HG03175 (cell line): ENCODE measurements around the gene CFAP100.

Experiments used
- ATAC-seq: cut with Tn5 transposase; IDR thresholded peaks from one replicate; pipeline ENCODE4 v1.9.1; 2021; ENCODE audit warnings: mild to moderate bottlenecking, moderate library complexity; ENCODE audit not compliant: unreplicated experiment

The CFAP100 gene

DNA sequence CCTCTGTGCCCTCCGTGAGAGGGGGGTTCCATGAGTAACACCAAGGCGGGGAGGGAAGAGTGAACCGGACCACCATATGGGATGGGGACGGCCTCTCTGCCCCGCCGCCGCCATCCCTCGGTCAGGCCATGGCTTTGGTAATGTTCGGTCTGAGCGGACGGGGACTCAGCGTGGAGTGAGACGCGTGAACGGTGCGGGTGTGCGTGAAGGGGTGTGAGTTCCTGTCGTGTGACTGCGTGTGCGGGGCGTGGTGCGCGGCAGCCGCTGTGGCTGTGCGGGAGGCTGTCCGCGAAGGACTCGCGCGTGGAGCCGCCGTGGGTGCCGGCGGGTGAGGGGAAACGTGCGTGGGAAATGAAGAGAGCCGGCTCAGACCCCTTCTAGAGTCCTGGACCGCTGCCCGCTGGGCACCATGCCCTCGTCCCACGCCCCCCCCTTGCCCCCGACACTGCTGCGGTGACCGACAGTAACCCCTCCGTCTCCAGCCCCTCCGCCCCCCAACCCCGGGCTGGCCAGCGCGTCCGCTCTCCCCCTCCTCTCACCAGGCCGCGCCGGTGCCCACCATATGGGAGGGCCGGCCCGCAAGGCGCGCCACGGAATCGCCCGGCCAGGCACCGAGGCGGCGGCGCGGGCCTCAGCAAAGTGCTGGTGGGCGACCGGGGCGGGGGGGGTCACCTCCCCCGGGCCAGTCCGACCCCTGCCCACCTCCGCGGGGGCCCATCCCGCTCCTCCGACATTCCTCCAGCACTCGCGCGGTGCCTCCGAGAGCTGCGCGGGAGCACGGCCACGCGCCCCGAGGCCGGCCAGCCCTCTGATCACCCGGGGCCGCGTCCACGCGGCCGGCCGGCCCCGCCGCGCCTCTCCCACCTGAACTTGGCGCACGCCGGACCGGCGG lies 38.1 kb upstream of the CFAP100 start:
- ATAC-seq = no peak

DNA sequence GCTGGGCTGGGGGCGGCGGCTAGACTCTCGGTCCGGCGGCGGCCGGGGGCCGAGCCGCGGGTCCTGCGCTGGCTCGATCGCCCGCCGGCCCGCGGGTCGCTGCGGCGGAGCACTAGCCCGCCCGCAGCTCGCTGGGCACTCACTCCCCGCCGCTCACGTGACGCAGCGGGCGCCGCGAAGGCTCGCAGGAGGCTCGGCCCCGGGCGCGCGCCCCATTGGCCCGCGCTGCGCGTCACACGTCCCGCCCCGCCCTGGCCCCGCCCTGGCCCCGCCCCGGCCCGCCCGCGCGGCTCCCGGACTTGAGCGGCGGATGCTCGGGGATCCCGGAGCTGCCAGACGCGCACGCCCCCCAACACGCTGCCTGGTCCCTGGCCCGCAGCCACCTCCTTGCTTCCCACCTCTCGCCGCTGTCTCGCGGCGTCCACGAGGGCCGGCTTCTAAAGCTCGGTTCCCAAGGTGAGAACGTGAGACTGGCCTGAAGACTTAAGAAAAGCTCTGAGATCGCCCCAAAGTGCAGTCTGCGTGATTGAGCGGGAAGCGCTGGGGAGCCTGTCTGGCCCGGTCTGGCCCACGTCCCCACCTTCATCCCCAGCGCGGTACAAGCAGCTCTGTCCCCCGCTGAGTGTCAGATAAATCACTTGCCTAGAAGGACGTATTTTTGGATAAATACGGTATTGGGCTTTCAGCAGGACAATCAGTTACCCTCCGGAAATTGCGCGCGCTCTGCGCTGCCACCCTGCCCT lies 37.2 kb upstream of the CFAP100 start, which contains the start of gene KLF15:
TSS of gene KLF15 (minus strand) at position 114 of the 743 bp plus-strand sequence. CDS start 4,486 bp downstream, outside the sequence.
- ATAC-seq = peak; percentile 88

GRCh38 chr3:126358038-126358815 lies 36.5 kb upstream of the CFAP100 start:
- no peak for ATAC-seq

DNA sequence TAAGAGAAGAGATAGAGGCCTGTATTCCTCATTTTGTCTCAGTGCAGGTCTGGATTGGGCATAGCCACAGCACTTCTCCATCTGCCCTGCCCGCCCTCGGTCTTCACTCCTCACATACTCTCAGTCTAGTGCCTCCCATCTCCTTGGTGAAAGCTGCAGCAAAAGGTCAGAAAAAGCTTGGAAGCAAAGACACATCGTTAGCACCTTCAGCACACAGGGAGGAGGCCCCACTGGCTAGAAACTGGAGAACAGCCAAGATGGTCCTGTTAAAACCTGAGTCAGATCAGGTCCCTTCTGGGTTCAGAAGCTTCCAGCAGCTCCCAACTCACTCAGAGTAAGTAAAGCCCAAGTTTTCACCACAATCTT lies 35.9 kb upstream of the CFAP100 start:
- ATAC-seq = no peak

DNA sequence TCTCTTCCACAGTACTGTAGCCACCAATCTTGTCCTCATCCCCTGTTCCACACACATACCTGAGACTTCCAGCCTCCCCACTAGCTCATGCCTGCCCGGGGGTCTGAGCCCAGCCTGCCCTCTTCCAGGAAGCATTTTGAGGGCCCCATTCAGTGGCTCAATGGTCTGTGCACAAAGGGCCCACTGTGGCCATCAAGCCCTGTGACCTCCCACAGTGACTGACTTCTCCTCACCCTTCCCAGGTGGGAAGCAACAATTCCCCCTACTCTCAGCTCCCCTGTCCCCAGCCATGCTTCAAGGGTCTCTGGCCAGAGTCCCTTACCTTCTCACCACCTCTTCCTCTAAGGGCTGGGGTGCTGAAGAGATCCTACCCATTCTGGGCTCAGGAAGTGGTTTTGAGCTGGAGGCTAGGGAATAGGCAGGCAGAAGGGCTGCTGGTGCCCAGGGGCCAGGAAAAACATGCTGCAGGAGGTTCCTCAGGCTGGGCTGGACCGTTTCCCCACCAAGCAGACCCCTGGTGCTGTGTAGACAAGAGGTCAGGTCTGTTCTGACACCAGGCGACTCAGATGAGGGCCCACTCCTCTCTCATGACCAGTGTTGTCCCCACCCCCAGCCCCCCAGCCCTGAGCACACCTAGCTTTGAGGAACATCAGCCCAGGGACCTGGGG lies 34.5 kb upstream of the CFAP100 start:
- no peak for ATAC-seq

DNA sequence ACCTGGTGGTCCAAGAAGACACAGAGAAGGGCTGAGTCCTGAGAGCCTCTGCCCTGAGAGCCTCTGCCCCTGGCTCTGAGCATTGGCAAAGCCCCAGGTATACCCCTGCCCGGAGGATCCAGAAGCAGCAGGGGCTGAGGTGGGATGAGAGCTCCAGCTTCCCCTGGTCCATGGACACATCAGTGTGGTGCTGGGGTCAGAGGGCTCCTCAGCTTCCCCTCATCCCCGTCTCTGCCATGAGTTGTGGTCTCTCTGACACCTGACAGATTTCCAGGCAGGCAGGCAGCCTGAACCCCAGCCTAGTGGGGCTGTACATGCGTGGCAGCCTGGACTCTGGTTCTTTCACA lies 34.0 kb upstream of the CFAP100 start:
- ATAC-seq = no peak

DNA sequence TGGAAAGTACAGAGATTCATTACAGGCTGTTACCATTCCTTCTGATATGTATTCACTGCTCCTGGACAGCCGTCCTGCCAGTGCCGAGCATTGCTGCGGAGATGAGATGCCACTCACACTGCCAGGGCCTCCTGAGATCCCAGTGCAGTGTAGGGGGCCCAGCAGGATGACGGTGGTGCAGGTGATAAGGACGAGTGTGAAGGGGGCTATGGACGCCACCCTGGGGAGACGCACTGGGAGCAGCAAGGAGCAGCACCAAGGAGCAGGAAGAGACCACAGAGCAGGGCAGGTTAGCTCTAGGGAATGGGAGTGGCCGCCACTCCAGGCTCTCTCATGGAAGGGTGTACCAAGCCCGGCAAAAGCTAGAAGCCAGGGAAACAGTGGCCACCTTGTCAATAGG lies 33.5 kb upstream of the CFAP100 start:
- no peak for ATAC-seq

DNA sequence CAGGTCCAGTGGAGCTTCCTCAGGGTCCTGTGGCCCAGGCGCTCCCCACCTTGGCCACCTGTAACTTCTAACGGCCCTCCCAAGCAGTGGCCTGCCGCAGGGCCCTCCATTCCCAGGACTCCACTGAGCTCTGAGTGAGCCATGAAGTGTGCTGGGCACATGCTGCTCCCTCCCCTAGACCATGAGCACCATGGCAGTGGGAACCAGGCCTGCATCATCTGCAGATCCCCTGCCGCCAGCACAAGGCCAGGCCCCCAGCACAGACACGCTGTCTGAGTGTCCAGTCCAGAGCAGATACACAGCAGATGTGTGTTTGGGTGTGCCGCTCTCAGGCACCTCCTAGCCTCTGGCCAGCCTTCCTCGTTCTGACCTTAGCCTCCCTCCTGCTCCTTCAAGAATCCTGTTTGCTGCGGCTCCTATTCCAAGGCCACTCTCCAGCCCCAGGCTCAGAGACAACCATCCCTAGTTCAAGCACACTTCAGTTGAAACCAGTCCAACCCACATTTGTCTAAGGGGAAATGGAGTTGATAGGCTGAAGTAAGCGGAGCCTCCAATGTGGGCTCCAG lies 30.5 kb upstream of the CFAP100 start:
- ATAC-seq = no peak

DNA sequence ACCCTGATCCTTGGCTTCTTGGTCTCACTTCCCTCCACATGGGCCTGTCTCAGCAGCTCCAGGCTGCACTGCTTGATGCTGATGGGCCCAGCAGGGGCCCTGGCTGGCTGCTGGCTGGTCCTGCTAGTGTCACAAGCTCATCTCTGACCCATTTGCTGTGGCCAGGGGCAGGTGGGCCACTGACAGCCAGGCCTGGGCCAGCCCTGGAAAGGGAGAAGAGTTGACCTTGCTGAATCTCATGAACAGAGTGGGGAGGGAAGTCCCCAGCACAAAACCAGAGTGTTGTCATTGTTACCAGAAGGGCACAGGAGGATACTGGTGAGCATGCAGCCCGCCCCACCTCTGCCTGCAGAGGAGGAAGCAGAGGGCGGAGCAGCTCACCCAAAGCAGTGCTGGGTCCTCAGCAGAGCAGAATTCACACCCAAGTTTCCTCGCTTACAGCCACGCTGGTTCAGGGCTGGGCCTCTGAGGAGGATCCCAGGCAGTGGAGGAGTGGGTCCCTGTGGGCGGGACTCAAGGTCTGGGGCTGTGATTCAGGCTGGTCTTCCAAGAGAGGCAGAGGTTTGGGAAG lies 29.9 kb upstream of the CFAP100 start:
- no peak for ATAC-seq

DNA sequence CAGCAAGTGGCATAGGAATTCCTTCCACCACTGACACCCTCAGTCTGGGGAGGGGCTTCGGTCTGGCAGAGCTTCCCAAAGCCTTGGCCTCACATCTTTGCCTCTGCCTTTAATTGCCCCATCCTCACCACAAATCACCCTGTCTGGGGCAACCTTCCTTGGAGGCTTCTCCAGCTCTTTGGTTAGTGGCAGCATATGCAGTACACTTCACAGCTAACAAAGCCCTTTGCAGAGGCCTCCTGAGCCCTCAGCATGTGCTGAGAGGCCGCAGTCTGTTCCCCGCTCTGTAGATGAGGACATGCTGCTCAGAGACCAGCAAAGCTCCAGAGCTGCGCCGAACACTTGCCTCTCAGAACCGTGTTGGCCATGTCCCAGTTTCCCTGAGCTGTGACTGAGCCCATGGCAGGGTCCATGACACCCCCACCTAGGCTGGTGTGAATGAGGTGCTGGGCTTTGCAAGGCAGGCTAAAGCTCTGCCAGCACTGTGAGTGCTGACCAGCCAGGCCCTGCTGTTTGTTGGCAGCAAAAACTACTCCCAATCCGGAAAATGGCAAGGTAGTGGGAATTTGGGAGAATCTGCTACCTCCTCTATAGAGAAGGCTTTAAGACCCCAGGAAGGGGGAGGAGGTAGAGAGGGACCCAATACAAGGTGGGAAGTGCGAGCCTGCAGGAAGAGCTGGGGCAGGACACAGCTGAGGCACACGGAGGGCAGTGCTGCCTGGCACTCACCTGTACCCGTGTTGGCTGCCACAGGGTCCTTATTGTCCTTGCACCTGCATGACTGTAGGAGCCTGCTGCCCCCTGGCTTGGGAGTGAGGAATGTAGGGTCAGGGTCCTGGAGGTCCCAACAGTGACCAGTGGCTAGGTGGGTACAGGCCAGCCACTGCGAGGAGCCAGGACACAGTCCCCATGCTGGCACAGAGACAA lies 29.1 kb upstream of the CFAP100 start:
- no peak for ATAC-seq

GRCh38 chr3:126367316-126367805 lies 27.3 kb upstream of the CFAP100 start:
- no peak for ATAC-seq

DNA sequence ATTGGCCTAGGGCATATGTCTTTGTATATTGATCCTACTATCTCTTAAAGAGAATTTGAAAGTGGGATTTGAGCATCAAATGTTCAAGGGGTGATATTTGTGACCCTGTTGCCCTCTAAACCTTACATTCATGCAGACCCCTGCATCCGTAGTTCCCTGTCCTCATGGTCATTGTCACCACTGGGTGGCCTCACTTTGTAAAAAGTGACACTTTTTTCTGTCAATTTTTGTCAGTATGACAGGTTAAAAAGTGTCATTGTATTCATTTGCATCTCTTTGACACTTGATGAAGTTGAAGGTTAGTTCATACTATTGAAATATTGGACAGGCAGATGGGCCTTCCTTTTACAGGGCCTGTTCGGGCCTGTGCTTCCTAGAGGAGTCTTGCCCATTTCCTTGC lies 25.2 kb upstream of the CFAP100 start:
- no peak for ATAC-seq

- no peak for ATAC-seq
Measured at GRCh38 chr3:126370055-126370454, 24.7 kb upstream of the CFAP100 start.

GRCh38 chr3:126370606-126371005 lies 24.1 kb upstream of the CFAP100 start:
- ATAC-seq = no peak

GRCh38 chr3:126371096-126371705 lies 23.5 kb upstream of the CFAP100 start:
- ATAC-seq = no peak

GRCh38 chr3:126372413-126373145 lies 22.1 kb upstream of the CFAP100 start:
- ATAC-seq = no peak

GRCh38 chr3:126373146-126373613 lies 21.5 kb upstream of the CFAP100 start:
- ATAC-seq = no peak
